Activated CD8-positive, alpha-beta T cell treated with anti-CD3 and anti-CD28 coated beads for 36 hours (primary cell): Measurements from ENCODE around the gene ADCYAP1R1. TPM values are rescaled to one million over a fixed set of nuclear protein-coding genes. Genes with fewer than 3 reads are reported as not detected.

Experiments used
- ATAC-seq: fragments of 200-7000 bp; cut with Tn5 transposase; one replicate; pipeline ENCODE4 v1.10.0; 2021; ENCODE audit warnings: mild to moderate bottlenecking, moderate library complexity
- CTCF ChIA-PET: fragments of 350-600 bp; sonication (Branson Sonifier 250); formaldehyde crosslinking; loops from one replicate; lab custom pipeline; 2021; ENCODE audit warnings: antibody characterized with exemption; lab: Charles Lee
- POLR2A ChIA-PET: fragments of 350-600 bp; sonication (Branson Sonifier 250); formaldehyde crosslinking; loops from one replicate; lab custom pipeline; 2021; ENCODE audit warnings: antibody characterized with exemption; lab: Charles Lee
- DNase-seq: peaks from one replicate; pipeline ENCODE4 v3.0.0-alpha.2; 2020
- H3K27ac Mint-ChIP-seq: one replicate; pipeline ENCODE4 v1.8.0; 2021; ENCODE audit warnings: mild to moderate bottlenecking, mixed read lengths
- H3K27me3 Mint-ChIP-seq: one replicate; pipeline ENCODE4 v1.8.0; 2021; ENCODE audit warnings: mixed read lengths
- H3K36me3 Mint-ChIP-seq: one replicate; pipeline ENCODE4 v1.8.0; 2021; ENCODE audit warnings: low read depth, mixed read lengths
- H3K4me1 Mint-ChIP-seq: one replicate; pipeline ENCODE4 v1.8.0; 2021; ENCODE audit warnings: low read depth, mixed read lengths
- H3K4me3 Mint-ChIP-seq: one replicate; pipeline ENCODE4 v1.8.0; 2021; ENCODE audit warnings: mild to moderate bottlenecking, moderate library complexity, mixed read lengths
- H3K9me3 Mint-ChIP-seq: one replicate; pipeline ENCODE4 v1.8.0; 2021; ENCODE audit warnings: mixed read lengths
- CTCF ChIP-seq: fragments of 200-600 bp; IDR thresholded peaks from one replicate; pipeline ENCODE4 v1.8.0; 2022; ENCODE audit warnings: antibody characterized with exemption, mild to moderate bottlenecking
- intact Hi-C: fragments of 100-400 bp; cut with micrococcal nuclease; formaldehyde crosslinking; loops from one replicate; pipeline ENCODE4 v1.10.0; 2022
- total RNA-seq, 2 experiments: library from RNA; stranded (reverse); gene quantifications; one replicate each; pipeline ENCODE4 v1.2.3, GENCODE V29; 2021

The ADCYAP1R1 gene
- total RNA-seq, 2 experiments from 2014 or later = not detected

- peaks cover 5% of the 10 kb centered on the region for H3K36me3 Mint-ChIP-seq
- DNase-seq (peak; percentile 24), ATAC-seq (peak; percentile 22)
- H3K27ac Mint-ChIP-seq = no peak overlapping the region
- POLR2A ChIA-PET = no interaction called here
- H3K4me3 Mint-ChIP-seq = no peak overlapping the region
- H3K27me3 Mint-ChIP-seq = peaks cover 2% of the 10 kb centered on the region
- TF ChIP-seq CTCF = no peak
- H3K4me1 Mint-ChIP-seq = peaks cover 21% of the 10 kb centered on the region
- CTCF ChIA-PET = interaction anchor here (0.8 to 3.2 kb wide), 3 partner anchors 44 to 95 kb away, joined by 3 to 14 read pairs (median 3); no protein-coding TSS in a partner anchor
- H3K9me3 Mint-ChIP-seq = peaks cover 11% of the 10 kb centered on the region
- intact Hi-C loops = no loop called here
These were observed 24.7 kb upstream of the ADCYAP1R1 start for GRCh38 chr7:31027161-31027965.

GRCh38 chr7:31028006-31028405, 24.1 kb upstream of the ADCYAP1R1 start:
- H3K27ac Mint-ChIP-seq = no peak overlapping the region
- peaks cover 5% of the 10 kb centered on the region for H3K36me3 Mint-ChIP-seq
- ChIA-PET CTCF (interaction anchor here (1.0 kb wide), 1 partner anchor 44 kb away, joined by 3 read pairs; no protein-coding TSS in a partner anchor), POLR2A (no interaction called here)
- peaks cover 11% of the 10 kb centered on the region for H3K9me3 Mint-ChIP-seq
- no peak for TF ChIP-seq CTCF
- H3K4me3 Mint-ChIP-seq = no peak overlapping the region
- intact Hi-C loops = no loop called here
- DNase-seq (no peak), ATAC-seq (no peak)
- H3K27me3 Mint-ChIP-seq = peaks cover 2% of the 10 kb centered on the region
- peaks cover 19% of the 10 kb centered on the region for H3K4me1 Mint-ChIP-seq

- Mint-ChIP-seq H3K9me3 (peaks cover 11% of the 10 kb centered on the region), H3K27me3 (peaks cover 2% of the 10 kb centered on the region), H3K27ac (no peak overlapping the region), H3K36me3 (peaks cover 5% of the 10 kb centered on the region), H3K4me3 (no peak overlapping the region), H3K4me1 (peaks cover 15% of the 10 kb centered on the region)
- intact Hi-C loops = no loop called here
- POLR2A ChIA-PET = no interaction called here
- CTCF ChIA-PET = interaction anchor here (1.0 kb wide), 1 partner anchor 45 kb away, joined by 3 read pairs; no protein-coding TSS in a partner anchor
- no peak for DNase-seq
- no peak for TF ChIP-seq CTCF
- ATAC-seq = no peak
These were observed 23.6 kb upstream of the ADCYAP1R1 start for GRCh38 chr7:31028417-31028992.

GRCh38 chr7:31029251-31030042, 22.7 kb upstream of the ADCYAP1R1 start:
- Mint-ChIP-seq H3K9me3 (peaks cover 5% of the 10 kb centered on the region), H3K4me3 (no peak overlapping the region), H3K4me1 (peaks cover 5% of the 10 kb centered on the region), H3K27me3 (peaks cover 2% of the 10 kb centered on the region), H3K36me3 (peaks cover 2% of the 10 kb centered on the region), H3K27ac (no peak overlapping the region)
- intact Hi-C loops = no loop called here
- DNase-seq = no peak
- ChIA-PET CTCF (interaction anchor here (0.7 kb wide), 1 partner anchor 105 kb away, joined by 3 read pairs; no protein-coding TSS in a partner anchor), POLR2A (no interaction called here)
- no peak for ATAC-seq
- no peak for TF ChIP-seq CTCF
